Neural cell (in vitro differentiated cells): ENCODE measurements around the gene FBXO3. TPM values are rescaled to one million over a fixed set of nuclear protein-coding genes. Genes with fewer than 3 reads are reported as not detected.

Source experiments
- H2AFZ ChIP-seq: fragments of 200-600, 300-800 bp; sonication (generic), shearing (Covaris generic); 2 replicates; pipeline ENCODE4 v1.6.0; 2014; ENCODE audit warnings: low read depth, mild to moderate bottlenecking, antibody characterized with exemption, low read length, moderate library complexity
- H3F3A ChIP-seq: fragments of 200-600 bp; shearing (Covaris generic); 2 replicates; pipeline ENCODE4 v1.6.1; 2016; ENCODE audit warnings: mild to moderate bottlenecking, moderate library complexity, mixed read lengths, antibody characterized with exemption, low read length; ENCODE audit not compliant: insufficient read depth, poor library complexity, severe bottlenecking
- H3K27ac ChIP-seq: fragments of 200-600, 300-800 bp; sonication (generic), shearing (Covaris generic); 2 replicates; pipeline ENCODE4 v1.5.1; 2014; ENCODE audit warnings: mild to moderate bottlenecking, low read length, moderate library complexity
- H3K27me3 ChIP-seq: fragments of 300-800, 200-600 bp; sonication (generic), shearing (Covaris generic); 2 replicates; pipeline ENCODE4 v1.6.0; 2014; ENCODE audit warnings: mild to moderate bottlenecking, low read depth, low read length, moderate library complexity; ENCODE audit not compliant: insufficient read depth
- H3K36me3 ChIP-seq: fragments of 300-800, 200-600 bp; sonication (generic), shearing (Covaris generic); 2 replicates; pipeline ENCODE4 v1.5.1; 2014; ENCODE audit warnings: mild to moderate bottlenecking, antibody characterized with exemption, low read length, moderate library complexity; ENCODE audit not compliant: insufficient read depth
- H3K4me2 ChIP-seq: fragments of 300-800, 200-600 bp; sonication (generic), shearing (Covaris generic); 2 replicates; pipeline ENCODE4 v1.6.0; 2014; ENCODE audit warnings: mild to moderate bottlenecking, low read length
- H3K4me3 ChIP-seq: fragments of 300-800, 200-600 bp; sonication (generic), shearing (Covaris generic); 2 replicates; pipeline ENCODE4 v1.5.1; 2014; ENCODE audit warnings: mild to moderate bottlenecking, low read length, moderate library complexity
- H3K79me2 ChIP-seq: fragments of 200-600 bp; shearing (Covaris generic); replicated peaks from 2 replicates; pipeline ENCODE4 v1.6.0; 2014; ENCODE audit warnings: mild to moderate bottlenecking, low read length, moderate library complexity; ENCODE audit not compliant: insufficient read depth
- H3K9ac ChIP-seq: fragments of 300-800, 200-600 bp; sonication (generic), shearing (Covaris generic); 2 replicates; pipeline ENCODE4 v1.6.1; 2016; ENCODE audit warnings: mild to moderate bottlenecking, low read length, mixed read lengths
- H3K9me2 ChIP-seq: fragments of 200-600 bp; shearing (Covaris generic); 2 replicates; pipeline ENCODE4 v1.6.1; 2016; ENCODE audit warnings: mild to moderate bottlenecking, low read length, mixed read lengths; ENCODE audit not compliant: insufficient read depth
- H3K9me3 ChIP-seq: fragments of 200-600, 300-800 bp; sonication (generic), shearing (Covaris generic); 2 replicates; pipeline ENCODE4 v1.6.1; 2016; ENCODE audit warnings: mild to moderate bottlenecking, mixed run types, low read length, moderate library complexity, mixed read lengths
- H4K20me1 ChIP-seq: fragments of 200-600 bp; shearing (Covaris generic); 2 replicates; pipeline ENCODE4 v1.6.1; 2016; ENCODE audit warnings: mild to moderate bottlenecking, mixed run types; ENCODE audit not compliant: insufficient read depth
- EP300 ChIP-seq: fragments of 450-650 bp; conservative IDR thresholded peaks from 2 replicates; pipeline ENCODE4 v1.6.1; 2014; ENCODE audit warnings: antibody characterized with exemption, mild to moderate bottlenecking, moderate library complexity; ENCODE audit not compliant: poor library complexity, severe bottlenecking
- EZH2 ChIP-seq: fragments of 200-600, 300-800 bp; shearing (Covaris generic), sonication (generic); IDR thresholded peaks from 2 replicates; pipeline ENCODE4 v1.6.1; 2014; ENCODE audit warnings: antibody characterized with exemption, low read length, borderline replicate concordance, mild to moderate bottlenecking; ENCODE audit not compliant: insufficient read depth, poor library complexity, severe bottlenecking
- MXI1 ChIP-seq: fragments of 450-650 bp; conservative IDR thresholded peaks from 2 replicates; pipeline ENCODE4 v1.6.1; 2014; ENCODE audit warnings: antibody characterized with exemption, mild to moderate bottlenecking; ENCODE audit not compliant: poor library complexity, severe bottlenecking
- POLR2AphosphoS5 ChIP-seq: IDR thresholded peaks from 2 replicates; pipeline ENCODE4 v1.6.1; 2012
- RAD21 ChIP-seq: fragments of 450-650 bp; conservative IDR thresholded peaks from 2 replicates; pipeline ENCODE4 v1.6.1; 2014; ENCODE audit warnings: antibody characterized with exemption, mild to moderate bottlenecking, moderate library complexity
- SMC3 ChIP-seq: fragments of 450-650 bp; conservative IDR thresholded peaks from 2 replicates; pipeline ENCODE4 v1.6.1; 2014; ENCODE audit warnings: antibody characterized with exemption, mild to moderate bottlenecking, moderate library complexity; ENCODE audit not compliant: poor library complexity
- TAF1 ChIP-seq: IDR thresholded peaks from 2 replicates; pipeline ENCODE4 v1.6.1; 2012; ENCODE audit warnings: low read depth
- polyA plus RNA-seq: library from polyadenylated mRNA; depleted of rRNA; stranded (reverse); fragments of >200 nt; gene quantifications from 2 replicates; pipeline ENCODE4 v1.2.3, GENCODE V29; 2014
- TF ChIP-seq, protein P1 (sequence below): fragments of 450-650 bp; IDR thresholded peaks from 2 replicates; pipeline ENCODE4 v1.5.1; 2014; ENCODE audit warnings: antibody characterized with exemption, mild to moderate bottlenecking, moderate library complexity; ENCODE audit not compliant: poor library complexity, severe bottlenecking

FBXO3 gene
- polyA plus RNA-seq, 1 donor from 2014 or later: 115 TPM

DNA sequence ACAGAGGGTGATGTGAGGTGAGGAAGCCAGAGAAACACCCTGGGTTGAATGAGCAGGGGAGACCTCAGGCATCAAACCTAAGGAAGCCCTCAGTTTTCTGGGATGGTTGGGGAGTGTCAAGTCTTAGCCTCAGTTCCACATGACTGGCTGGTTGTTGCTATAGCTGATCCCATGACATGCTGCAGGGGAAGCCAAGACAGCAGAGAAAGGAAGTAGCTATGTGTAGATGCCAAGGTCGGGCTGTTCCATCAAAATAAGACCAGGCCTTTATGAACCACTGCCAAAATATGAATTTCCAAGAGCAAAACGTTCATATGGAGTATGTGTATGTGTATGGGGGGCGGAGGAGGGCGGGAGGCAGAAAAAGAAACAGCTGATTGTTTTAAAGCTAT, 49.7 kb downstream of the FBXO3 start:
- TF ChIP-seq SMC3: no peak
- TF ChIP-seq, protein P1, sequence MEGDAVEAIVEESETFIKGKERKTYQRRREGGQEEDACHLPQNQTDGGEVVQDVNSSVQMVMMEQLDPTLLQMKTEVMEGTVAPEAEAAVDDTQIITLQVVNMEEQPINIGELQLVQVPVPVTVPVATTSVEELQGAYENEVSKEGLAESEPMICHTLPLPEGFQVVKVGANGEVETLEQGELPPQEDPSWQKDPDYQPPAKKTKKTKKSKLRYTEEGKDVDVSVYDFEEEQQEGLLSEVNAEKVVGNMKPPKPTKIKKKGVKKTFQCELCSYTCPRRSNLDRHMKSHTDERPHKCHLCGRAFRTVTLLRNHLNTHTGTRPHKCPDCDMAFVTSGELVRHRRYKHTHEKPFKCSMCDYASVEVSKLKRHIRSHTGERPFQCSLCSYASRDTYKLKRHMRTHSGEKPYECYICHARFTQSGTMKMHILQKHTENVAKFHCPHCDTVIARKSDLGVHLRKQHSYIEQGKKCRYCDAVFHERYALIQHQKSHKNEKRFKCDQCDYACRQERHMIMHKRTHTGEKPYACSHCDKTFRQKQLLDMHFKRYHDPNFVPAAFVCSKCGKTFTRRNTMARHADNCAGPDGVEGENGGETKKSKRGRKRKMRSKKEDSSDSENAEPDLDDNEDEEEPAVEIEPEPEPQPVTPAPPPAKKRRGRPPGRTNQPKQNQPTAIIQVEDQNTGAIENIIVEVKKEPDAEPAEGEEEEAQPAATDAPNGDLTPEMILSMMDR: no peak
- TF ChIP-seq RAD21: no peak
- no peak for TF ChIP-seq TAF1
- TF ChIP-seq POLR2AphosphoS5: no peak
- TF ChIP-seq EP300: no peak
- Histone ChIP-seq H3K9ac (no peak overlapping the region), H4K20me1 (no peaks in the 10 kb centered on the region), H3K27ac (no peak overlapping the region), H2AFZ (no peak overlapping the region), H3F3A (no peaks in the 10 kb centered on the region), H3K9me2 (no peaks in the 10 kb centered on the region), H3K9me3 (no peaks in the 10 kb centered on the region), H3K4me2 (no peak overlapping the region), H3K79me2 (peaks cover 8% of the 10 kb centered on the region), H3K27me3 (no peaks in the 10 kb centered on the region), H3K4me3 (no peak overlapping the region), H3K36me3 (no peaks in the 10 kb centered on the region)

DNA sequence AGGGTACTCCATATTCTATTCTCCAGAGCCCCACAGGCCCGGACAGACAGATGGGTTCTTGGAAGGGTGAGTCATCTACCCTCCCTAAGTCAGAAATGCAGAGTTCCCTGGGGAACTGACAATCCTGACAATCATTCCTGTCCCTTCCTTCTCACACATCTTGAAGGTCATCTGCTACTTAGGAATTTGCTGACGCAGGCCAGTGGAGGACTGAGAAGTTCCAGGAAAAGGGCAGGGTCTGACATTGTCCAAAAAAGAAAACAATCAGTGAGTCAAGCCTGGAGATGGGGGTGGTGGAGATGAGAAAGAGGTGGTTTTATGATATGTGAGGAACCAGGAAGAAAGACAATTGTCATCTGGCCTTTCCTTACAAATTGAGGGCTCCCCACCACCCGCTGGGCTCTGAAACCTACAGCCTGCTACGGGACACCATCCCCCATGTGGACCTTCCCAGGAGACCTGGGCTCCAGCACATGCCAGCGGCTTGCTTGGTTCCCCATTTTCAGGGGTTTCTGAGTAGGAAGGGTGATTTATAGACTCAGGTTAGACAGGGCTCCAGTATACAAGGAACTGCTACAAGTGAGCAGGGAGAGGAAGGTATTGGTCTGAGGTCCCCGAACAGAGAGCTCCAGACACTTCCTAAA, 51.0 kb downstream of the FBXO3 start:
- Histone ChIP-seq H3K9ac (no peak overlapping the region), H3K36me3 (no peaks in the 10 kb centered on the region), H3K79me2 (peaks cover 8% of the 10 kb centered on the region), H3K9me2 (no peaks in the 10 kb centered on the region), H3K9me3 (no peaks in the 10 kb centered on the region), H3K27me3 (no peaks in the 10 kb centered on the region), H4K20me1 (no peaks in the 10 kb centered on the region), H3K4me2 (no peak overlapping the region), H3K4me3 (no peak overlapping the region), H2AFZ (no peak overlapping the region), H3F3A (no peaks in the 10 kb centered on the region), H3K27ac (no peak overlapping the region)
- TF ChIP-seq EZH2 (no peak), POLR2AphosphoS5 (no peak), RAD21 (no peak), MXI1 (no peak), EP300 (no peak)

DNA sequence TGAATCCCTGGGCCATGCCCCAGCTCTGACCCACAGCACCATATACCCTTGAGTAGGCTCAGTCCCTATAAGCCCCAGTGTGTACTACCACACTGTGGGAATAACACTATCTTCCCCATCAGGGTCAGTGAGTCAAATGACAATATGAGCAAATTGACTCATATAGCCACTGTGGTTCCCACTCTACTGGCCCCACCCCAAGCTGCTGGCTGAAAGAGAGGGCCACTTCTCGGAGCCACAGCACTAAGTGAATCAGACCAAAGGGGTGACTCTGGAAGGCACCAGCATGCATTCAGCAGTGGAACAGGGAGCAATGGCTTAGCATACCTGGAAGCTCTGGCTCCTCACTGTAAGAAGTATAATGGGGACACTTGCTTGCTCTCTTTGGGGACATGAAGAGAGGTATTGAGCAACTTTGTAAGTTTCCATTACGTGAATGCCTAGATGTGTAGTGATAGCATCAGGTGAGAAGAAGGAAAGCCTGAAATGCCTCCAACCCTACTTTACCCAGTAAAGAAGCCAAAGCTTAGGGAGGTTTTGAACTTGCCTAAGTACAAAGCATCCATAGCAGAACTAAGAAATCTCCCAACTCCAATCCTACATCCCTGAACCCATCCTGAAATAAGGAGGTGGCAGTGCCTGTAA, 51.6 kb downstream of the FBXO3 start:
- H3K27me3 ChIP-seq: no peaks in the 10 kb centered on the region
- H2AFZ ChIP-seq: no peak overlapping the region
- H3F3A ChIP-seq: no peaks in the 10 kb centered on the region
- H3K4me3 ChIP-seq: no peak overlapping the region
- H4K20me1 ChIP-seq: no peaks in the 10 kb centered on the region
- H3K36me3 ChIP-seq: peaks cover 1% of the 10 kb centered on the region
- no peaks in the 10 kb centered on the region for H3K9me2 ChIP-seq
- no peak overlapping the region for H3K4me2 ChIP-seq
- peaks cover 8% of the 10 kb centered on the region for H3K79me2 ChIP-seq
- H3K27ac ChIP-seq: no peak overlapping the region
- H3K9me3 ChIP-seq: no peaks in the 10 kb centered on the region
- TF ChIP-seq SMC3 (no peak), TAF1 (no peak), EZH2 (no peak)
- H3K9ac ChIP-seq: no peak overlapping the region
